T1000 (cell line): Measurements from ENCODE around the gene ADCYAP1R1.

Experiments used
- DNase-seq: peaks from one replicate; lab custom pipeline; 2025; ENCODE audit warnings: mixed read lengths; lab: John Stamatoyannopoulos, UW

Gene ADCYAP1R1

DNA sequence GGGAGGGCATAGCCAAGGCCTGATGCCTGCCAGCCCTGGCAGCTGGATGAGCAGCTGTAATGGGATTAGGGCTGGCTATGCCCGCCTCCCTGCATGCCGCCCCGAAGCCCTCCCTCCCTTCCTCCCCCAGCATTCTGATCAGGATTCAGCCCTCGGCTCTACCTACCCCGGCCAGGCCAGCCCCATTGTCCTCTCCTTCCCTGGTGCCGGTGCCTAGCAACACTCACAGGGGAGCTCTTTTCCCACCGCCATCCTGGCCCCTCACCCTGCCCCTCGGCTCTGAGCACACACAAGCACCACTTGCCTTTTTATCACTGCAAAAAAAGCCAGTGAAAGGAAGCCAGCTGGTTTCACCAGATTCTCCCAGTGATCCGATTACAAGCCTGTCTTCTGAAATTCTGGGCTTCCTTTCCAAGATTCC is 9.0 kb upstream of the ADCYAP1R1 start:
- no peak for DNase-seq

DNA sequence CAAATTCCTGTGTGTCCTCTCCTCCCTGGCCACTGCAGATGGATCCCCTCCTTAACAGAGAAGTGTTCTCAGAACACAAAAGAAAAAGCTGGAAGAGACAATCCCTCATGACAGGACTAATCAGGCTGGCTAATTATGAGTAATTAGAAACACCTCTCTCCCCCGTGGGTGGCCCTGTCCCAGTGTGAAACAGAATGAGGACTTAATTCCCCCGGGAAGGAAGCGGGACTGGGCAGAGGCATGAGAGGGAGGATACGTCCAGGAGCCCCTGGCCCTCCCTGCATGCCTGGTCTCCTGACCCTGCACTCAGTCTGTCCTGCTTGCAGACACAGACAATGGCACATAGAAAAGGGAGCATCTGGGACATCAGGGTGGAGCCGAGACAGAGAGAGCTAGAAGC is 7.6 kb upstream of the ADCYAP1R1 start:
- no peak for DNase-seq

DNA sequence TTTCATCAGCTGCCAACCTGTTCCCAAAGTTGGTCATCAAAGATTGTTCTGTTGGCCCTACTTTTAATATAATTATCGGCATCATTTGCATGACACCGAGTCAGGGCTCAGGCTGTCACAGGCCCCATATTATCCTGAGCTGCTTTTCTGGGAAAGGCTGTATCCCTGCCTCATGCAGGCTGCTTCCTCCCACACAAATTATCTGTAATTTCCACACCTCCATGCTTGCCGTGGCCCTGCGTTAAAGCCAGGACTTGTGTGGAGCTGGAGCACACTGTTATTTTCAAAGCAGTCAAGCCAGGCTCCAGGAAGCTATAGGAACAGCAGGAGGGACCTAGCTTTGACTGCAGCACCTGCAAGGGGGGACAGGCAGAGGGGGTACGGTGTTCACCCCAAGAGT is 5.4 kb upstream of the ADCYAP1R1 start:
- no peak for DNase-seq

DNA sequence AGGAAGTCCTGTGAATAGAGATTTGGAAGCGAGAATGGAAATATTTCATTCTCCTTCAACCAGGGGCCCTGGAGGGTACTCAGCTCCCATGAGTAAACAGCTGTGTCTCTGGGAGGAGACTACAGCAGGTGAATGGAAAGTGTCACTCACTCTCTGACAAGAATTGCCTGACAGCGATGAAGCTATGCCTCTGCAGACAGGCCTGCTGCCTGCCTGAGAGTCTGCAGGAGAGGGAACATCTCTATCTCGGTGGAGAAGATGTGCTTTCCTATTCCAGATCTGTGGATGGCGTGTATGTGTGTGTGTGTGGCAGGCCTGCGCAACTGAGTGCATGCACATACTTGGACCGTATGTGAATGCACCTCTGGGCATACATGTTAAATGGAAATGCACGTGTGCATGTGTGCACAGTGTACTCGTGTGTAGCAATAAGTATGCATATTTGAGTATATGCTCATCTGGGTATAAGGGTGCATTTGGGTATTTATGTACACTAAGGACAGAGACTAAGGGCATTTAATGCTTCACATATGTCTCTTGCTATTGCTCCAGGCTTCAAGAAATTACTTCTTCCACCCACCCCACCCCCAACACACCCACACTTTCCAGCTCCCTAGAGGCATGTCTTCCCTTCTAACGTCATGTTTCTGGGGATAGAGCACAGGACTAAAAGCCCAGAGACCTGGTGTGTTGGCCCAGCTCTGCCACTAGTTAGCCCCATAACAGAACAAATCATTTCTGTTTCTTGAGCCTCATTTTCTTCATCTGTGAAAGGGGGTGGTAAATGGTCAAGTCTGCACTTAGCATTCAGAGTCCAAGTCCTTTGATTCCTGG is 4.6 kb upstream of the ADCYAP1R1 start:
- DNase-seq: no peak

DNA sequence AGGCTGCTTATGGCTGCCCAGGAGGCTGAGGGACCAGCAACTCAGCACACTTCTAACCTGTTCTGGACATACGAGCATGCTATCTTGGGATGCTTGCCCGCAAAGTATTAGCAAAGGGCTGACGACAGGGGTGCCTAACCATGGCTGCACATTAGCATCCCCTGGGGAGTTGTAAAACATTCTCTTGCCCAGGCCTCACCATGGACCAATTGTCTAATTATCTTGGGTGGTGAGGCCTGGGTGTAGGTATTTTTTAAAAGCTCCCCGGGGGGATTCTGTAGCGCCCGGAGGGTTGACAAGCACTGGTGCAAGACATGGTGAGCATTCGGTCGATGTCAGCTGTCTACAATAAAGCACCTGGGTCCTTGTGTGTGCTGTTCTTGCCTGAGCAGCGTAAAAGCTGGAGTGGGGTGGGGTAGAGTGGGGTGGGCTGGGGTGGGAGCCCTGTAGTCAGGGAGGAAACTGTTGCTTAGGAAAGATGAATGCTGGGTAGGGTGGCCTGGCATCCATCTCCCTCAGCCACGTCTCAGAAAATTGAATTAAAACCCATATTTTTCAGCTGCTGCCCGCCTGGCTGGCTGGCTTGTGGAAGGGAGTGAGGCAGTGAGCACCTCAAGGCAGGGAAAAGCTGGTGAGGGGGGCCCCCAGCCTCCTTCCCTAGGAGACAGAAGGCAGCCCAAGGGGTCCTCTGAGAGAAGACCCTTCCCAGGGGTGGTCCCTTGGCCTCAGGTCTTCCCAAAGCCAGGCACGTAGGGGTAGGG is 2.9 kb upstream of the ADCYAP1R1 start:
- no peak for DNase-seq

DNA sequence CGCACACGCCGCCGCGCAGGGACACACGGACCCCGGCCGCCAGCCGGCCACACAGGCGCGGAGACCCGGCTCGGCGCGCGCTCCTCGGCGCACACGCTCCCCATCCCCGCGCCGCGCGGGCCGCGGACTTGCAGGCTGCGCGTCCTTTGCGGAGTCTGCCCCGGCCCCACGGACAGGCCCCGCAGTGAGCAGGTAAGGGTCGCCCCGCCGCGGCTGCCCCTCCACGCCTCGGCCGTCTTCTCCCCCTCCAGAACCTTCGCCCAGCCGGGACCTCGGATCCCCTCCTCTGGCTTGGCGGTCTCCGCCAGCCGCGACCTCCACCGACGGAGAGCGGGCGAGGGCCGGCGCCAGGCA is 356 bp downstream of the ADCYAP1R1 start:
- no peak for DNase-seq

DNA sequence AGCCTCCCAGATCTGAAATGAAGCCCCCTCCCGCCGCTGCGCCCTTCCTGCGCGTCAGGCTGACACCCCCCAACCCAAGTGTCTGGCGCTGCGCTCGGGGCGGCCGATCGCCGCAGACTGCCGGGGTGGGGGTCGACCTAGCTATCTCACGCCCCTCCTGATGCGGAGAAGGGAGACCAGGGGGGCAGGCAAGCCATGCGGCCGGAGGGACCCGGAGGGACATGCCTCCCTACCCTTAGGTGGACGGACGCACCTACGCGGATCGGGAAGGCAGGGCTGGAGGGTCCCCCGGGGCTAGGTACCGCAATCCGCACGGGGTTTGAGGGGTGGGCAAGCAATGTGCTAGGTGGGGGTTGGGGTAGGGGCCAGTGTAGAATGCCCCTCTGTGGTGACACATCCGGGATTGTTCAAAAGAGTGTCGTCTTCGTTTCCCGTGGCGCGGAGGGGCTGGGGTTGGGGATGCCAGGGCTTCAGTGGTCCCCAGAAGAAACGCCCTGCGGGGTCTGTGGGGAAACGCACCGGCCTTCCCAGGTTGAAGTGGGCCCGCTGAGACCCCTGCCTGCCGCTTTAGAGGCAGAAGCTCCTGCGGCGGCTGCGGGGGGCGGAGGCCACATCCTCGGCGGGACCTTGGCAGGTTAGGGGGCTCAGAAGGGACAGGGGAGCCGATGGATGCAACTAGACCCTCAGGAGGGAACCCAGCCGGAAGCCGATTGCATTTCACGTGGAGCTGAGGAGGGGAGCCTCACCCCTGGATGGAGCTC is 913 bp downstream of the ADCYAP1R1 start:
- DNase-seq: no peak

DNA sequence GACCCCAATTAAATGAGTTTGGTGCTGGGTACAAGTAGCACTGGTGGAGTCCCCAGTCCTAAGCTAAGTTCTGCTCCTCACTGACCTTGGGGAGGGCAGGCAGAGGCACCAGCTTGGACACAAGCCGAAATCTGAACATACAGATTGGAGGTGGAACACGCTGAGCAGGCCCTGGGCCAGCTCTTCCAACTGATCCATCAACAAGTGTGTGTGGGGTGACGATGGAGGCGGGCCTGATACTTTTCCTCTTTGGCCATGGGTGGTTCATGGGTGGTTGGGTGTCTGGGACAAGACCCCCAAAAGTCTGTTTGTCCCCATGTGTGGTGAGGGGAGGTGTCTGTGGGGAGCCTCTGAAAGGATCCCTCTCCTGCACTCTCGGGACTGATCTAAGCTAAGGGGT is 1.9 kb downstream of the ADCYAP1R1 start:
- DNase-seq: no peak

DNA sequence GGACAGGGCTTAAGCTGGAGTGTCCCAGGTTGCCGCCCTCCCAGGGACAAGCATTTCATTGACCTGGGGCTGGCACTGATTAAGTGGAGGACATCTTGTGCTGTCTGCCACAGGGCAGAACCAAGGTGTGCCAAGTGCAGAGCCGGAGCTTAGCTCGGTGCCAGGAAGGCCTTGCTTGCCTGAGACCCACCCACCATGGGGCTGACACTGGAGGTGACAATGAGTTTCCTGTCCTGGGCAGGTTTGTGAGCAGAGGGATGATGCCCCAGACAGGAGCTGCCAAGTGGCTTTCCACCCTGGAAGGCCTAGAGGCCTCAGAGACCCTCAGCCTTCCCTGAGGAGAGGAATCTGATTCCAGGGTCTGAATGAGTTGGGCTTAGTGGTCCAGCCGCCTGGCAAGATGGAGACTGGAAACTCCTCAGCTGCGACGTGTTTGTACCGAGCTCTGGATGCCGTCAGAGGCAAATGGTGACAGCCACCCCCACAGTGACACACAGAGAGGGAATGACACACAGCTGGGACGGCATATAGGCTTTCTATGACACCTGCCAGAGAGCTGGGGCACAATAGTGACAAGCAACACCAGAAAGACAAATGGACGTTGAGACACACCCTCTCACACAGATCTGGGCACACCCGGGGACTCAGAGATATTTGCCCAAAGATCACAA is 2.6 kb downstream of the ADCYAP1R1 start:
- no peak for DNase-seq

DNA sequence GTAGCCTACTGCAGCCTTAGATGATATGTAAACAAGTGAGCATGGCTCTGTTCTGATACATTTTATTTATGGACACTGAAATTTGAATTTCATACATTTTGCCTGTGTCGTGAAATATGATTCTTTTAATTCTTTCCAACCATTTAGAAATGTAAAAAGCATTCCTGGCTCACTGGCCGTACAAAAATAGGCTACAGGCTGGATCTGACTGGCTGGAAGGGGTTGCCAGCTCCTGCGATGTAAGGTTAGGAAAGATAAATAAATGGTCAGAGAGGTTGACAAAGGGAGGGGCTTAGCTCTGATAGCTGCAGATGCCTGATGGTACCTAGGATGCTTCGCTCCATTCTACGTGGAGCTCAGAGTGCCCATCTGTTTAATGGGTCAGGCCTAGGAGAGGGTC is 3.4 kb downstream of the ADCYAP1R1 start:
- no peak for DNase-seq

DNA sequence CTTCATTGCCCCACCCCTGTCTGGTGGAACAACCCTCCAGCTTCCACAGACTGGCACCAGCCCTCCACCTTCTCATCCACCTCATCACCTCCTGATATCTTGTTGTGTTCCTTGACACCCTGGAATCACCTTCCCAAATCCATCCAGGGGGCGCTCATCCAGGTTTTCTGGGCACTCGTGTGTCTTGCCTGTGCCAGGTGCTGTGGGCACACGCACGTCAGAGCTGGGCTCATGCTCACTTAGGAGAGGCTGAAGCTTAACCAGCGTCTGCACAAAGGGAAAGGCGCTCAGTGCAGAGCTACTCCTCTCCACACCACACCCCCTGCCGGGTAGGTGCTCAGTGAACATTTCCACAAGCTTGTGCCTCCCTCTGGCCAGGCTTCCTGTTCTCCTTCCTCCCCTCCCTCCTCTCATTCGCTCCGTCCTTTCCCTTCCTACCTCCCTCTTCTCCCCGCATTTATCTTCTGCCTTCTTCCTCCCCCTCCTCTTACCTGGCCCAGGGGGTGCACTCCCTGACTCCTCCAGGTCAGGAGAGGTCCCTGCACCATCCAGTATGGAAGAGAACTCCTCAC is 4.8 kb downstream of the ADCYAP1R1 start:
- DNase-seq: no peak

DNA sequence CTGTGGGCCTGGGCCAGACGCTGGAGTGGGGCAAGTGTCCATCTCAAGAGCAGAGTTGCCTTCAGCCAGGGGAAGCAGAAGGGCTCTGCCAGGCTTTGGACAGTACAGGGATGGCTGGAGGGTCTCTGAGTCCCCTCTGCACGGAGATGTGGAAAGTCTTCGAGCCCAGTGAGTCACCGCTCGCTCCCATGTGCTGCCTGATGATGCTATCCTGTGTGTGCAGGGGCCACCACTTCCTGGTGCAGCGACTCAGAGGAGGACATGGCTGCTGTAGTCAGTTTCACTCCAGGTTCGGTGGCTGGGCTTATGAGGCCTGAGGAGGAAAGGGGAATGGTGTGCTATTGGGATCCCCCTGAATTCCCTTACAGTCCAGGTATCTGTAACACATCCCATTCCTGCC is 6.0 kb downstream of the ADCYAP1R1 start:
- DNase-seq: no peak

DNA sequence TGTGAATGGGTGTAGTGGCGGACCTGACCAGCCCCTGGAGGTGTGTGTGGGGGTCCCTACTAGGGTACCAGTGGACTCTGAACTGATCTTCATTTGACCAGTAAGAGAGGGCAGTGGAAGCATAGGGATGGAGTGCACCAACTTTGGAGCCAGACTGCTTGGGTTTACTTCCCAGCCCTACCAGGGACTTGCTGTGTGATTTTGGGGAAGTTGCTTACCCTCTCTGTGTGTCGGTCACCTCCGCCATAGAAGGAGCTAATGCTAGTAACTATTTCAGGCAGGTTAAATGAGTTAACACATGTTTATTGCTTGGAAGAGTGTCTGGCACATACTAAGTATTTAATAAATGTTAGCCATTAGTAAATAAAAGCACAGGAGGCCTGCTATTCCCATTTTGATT is 6.6 kb downstream of the ADCYAP1R1 start:
- DNase-seq: no peak

DNA sequence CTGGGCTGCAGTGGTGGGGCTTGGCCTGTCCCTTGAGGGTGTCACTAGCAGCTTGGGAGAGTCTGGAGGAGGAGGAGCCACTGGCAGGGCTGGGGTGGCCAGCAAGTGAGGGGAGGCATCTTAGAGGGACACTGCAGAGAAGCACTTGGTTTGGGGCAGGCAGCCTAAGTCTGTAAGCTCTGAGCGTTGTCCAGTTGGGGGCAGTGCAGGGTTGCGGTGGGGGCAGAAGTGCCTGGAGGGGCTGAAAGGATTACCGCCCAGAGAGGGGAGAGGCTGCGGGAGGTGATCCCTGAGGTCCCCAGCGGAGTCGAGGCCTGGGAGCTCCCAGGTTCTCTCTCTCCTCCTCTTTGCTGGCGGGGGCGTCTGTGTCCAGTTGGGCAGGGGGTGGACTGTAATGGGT is 7.4 kb downstream of the ADCYAP1R1 start:
- no peak for DNase-seq

DNA sequence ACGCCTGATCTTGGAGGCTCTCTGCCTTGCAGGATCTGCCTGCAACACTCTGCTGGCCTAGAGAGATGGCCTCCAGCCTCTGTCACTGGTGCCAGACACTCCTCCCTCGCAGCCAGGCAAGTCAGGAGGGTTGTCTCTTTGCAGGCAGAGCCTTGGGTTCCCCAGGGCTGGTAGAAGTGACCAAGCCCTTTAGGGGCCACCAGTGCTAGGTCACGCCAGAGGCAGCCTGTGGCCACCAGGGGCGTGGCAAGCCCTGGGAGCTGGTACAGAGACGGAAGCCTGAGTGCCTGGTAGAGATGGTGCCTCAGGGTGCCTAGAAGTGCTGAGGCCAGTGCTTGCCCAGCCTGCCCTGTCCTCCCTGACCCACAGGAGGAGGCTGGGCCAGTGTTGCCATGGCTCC is 9.1 kb downstream of the ADCYAP1R1 start:
- no peak for DNase-seq

DNA sequence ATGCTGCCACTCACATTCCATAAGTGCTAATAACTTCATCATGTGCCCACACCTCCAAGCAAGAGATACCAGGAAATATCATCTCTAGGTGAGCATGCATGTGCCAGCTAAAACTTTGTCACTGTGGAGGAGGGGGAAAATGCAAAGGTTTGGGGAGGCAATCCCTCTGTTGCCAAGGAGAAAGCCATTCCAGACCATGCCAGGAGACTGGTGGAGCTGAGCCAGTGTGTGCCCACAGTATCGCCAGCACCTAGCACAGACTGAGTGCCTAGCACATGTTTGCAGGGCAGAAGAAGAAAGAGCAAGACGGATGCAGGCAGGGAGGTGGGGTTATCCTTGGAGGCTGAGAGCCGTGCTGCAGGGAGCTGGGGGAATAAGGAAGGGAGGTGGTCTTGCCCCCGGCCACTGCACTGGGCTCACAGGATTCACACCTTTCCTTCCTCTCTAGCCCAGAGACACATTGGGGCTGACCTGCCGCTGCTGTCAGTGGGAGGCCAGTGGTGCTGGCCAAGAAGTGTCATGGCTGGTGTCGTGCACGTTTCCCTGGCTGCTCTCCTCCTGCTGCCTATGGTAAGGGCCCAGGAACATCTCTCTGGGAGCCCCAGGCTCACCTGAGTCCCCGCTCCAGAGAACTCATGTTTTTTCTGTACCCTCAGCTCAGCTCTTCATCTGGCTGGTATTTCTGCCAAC is 10.8 kb downstream of the ADCYAP1R1 start:
- no peak for DNase-seq

DNA sequence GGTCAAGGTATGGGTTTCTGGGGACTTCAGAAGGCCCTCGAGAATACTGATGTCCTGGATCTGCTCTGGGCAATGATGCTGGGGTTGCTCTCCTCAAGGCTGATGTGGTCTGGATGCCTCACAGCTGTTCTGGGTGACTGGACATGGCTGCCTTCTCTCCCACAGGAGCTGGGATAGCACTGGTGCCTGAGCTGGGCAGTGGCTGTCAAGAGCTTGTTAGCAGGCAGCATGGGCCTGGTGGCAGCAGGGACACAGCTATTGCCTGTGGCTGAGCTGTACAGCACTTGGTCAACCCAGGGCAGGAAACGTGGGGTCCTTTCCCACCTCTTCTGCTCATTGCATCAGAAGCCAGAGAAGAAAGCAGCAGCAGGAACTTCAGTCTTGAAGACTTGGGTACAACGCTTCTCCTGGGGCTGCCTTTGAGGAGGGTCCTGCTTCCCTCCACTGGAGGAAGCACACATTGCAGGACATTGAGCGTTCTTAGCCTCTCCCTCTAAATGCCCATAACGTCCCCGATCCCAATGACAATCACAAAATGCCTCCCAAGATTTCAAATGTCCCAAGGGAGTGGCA is 13.0 kb downstream of the ADCYAP1R1 start:
- DNase-seq: no peak

DNA sequence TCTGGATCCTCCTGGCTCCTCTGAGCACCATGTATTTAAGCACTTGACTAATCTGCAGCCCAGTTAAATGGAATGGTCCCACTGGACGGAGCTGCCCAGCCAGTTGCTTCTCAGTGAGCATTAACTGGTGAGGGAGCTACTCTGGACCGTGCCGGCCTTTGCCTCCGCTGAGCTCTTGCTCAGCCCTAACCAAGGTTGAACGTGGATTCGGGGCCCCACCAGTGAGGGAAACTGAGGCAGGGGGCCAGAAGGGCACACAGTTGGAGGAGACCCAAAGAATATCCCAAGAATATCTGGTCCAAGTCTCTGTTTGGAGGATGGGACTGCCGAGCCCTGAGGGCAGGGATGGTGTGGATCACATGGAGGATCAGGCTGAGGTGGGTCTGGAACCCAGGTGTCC is 13.7 kb downstream of the ADCYAP1R1 start:
- no peak for DNase-seq

DNA sequence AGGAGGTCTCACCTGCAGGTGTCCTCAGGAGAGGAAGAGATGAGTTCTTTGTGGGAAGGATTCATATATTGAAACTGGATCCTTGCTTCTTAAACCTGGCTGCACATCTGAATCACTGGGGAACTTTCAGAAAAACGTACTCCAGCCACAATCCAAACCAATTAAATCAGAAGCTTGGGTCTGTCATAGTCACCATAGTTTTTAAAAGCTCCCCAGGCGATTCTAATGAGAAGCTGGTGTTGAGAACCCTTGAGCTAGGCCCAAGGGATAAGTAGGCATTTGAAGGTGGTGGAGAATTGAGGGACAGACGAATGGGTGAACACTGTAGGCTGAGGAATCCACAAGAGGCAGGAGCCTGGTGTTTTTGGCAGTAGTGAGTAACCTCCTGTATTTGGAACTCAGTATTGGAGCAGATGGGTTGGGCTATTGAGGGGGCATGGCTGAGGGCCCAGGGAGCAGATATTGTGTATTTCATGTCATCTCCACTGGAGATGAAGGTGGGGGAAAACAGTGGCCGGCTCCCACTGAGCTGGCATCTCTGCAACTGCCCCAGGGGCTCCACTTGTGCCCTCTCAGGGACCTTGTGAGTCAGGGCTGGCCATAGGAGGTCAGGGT is 14.5 kb downstream of the ADCYAP1R1 start:
- no peak for DNase-seq

DNA sequence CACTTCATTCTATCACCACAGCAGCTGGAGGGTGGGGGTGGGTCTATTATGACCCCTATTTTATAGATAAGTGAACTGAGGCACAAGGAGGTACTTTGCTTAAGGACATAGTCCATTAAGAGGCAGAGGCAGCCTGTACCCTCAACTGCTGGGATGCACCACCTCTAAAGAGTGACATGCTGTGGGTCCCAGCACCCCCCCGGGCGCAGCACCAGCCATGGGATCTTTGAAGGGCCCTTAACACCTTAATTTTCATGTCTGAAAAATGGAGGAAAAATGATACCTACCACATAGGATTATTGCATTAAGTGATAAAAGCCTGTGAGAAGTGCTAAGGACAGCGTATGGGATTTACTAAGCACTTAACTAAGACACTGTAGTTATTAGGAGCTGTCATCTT is 15.4 kb downstream of the ADCYAP1R1 start:
- no peak for DNase-seq
